GM06990 (cell line): ENCODE measurements around the gene BBS1.

Source experiments
- DNase-seq: peaks from one replicate; pipeline ENCODE4 v3.0.0-alpha.2; 2011; ENCODE audit not compliant: insufficient read length; ENCODE audit errors: extremely low read depth
- H3K27me3 ChIP-seq: replicated peaks from 2 replicates; pipeline ENCODE4 v1.6.0; 2011; ENCODE audit warnings: low read length; ENCODE audit not compliant: control insufficient read depth, insufficient read depth
- H3K36me3 ChIP-seq: 2 replicates; pipeline ENCODE4 v1.5.1; 2011; ENCODE audit warnings: low read length; ENCODE audit not compliant: control insufficient read depth, insufficient read depth
- H3K4me3 ChIP-seq: replicated peaks from 2 replicates; pipeline ENCODE4 v1.5.1; 2011; ENCODE audit warnings: low read depth, mild to moderate bottlenecking, control low read depth, low read length
- CTCF ChIP-seq: IDR thresholded peaks from 2 replicates; pipeline ENCODE4 v1.5.1; 2011; ENCODE audit warnings: low read length, control low read depth, mild to moderate bottlenecking, inconsistent platforms; ENCODE audit not compliant: insufficient read depth, poor library complexity, severe bottlenecking

The BBS1 gene

GRCh38 chr11:66547662-66548009, 37.2 kb downstream of the BBS1 start:
- TF ChIP-seq CTCF = no peak
- no peak overlapping the region for H3K4me3 ChIP-seq
- H3K27me3 ChIP-seq = no peaks in the 10 kb centered on the region; the same call in 1 of the 2 replicates
- DNase-seq = no peak
- H3K36me3 ChIP-seq = peaks cover under 1% of the 10 kb centered on the region

- Histone ChIP-seq H3K36me3 (no peaks in the 10 kb centered on the region), H3K4me3 (no peak overlapping the region), H3K27me3 (no peaks in the 10 kb centered on the region; the same call in 1 of the 2 replicates)
- DNase-seq = no peak
- no peak for TF ChIP-seq CTCF
Observed at GRCh38 chr11:66548041-66548440, 37.6 kb downstream of the BBS1 start.

- no peak overlapping the region for H3K4me3 ChIP-seq
- no peaks in the 10 kb centered on the region for H3K36me3 ChIP-seq
- no peak for TF ChIP-seq CTCF
- no peaks in the 10 kb centered on the region; the same call in 1 of the 2 replicates for H3K27me3 ChIP-seq
- DNase-seq = no peak
Observed at GRCh38 chr11:66548774-66549630, 38.6 kb downstream of the BBS1 start.

- Histone ChIP-seq H3K27me3 (no peaks in the 10 kb centered on the region; the same call in 1 of the 2 replicates), H3K4me3 (no peak overlapping the region), H3K36me3 (no peaks in the 10 kb centered on the region)
- no peak for DNase-seq
- no peak for TF ChIP-seq CTCF
Observed at GRCh38 chr11:66549696-66550095, 39.3 kb downstream of the BBS1 start.

GRCh38 chr11:66550887-66551286, 40.5 kb downstream of the BBS1 start:
- no peaks in the 10 kb centered on the region; the same call in 1 of the 2 replicates for H3K27me3 ChIP-seq
- H3K36me3 ChIP-seq = no peaks in the 10 kb centered on the region
- DNase-seq = no peak
- no peak overlapping the region for H3K4me3 ChIP-seq
- no peak for TF ChIP-seq CTCF
